GM19328 (cell line): ENCODE measurements around the gene TREML1.
"Not testable (repeated sequence)": the region's sequence is repeated elsewhere in the genome, so short reads cannot be mapped to it uniquely, and the experiment has no call there.

ENCODE experiments used
- ATAC-seq: cut with Tn5 transposase; IDR thresholded peaks from one replicate; pipeline ENCODE4 v1.9.1; 2021; ENCODE audit warnings: mild to moderate bottlenecking, moderate library complexity; ENCODE audit not compliant: unreplicated experiment

Gene TREML1

DNA sequence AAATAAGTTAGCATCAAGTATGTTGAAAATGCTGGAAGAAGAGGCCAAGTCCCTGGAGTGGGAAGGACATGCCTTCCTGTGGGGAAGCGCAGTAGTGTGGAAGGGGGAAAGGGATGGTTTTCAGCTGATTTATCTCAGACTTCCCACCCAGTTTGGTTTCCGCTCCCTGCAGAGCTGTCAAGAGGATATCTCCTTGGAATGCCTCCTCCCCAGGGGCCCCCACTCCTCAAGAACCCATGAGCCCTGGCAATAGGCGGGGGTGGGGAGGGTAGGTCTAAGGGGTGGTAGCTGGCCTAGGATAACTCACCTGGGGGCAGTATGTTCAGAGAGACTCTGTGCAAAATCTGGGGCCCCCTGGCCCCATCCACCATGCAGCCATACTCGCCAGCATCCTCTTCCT lies 696 bp downstream of the TREML1 start:
- ATAC-seq: no peak

DNA sequence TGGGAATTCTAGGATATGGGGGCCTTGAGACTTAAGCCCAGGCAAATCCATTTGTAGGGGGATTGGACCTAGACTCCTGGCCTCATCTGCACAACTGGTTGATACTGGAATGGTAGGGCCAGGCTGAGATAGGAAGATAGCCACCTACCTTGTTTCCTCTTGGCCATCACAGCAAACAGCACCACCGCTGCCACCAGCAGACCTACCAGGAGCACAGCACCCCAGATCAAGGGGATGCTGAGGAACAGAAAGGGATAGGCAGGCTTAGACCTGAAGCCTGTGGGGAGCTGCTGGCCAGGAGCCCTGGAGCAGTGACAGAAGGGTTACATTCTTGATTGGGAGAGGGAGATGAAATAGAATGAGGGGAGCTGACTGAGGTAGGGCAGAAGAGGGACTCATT lies 3.5 kb downstream of the TREML1 start:
- ATAC-seq: no peak

DNA sequence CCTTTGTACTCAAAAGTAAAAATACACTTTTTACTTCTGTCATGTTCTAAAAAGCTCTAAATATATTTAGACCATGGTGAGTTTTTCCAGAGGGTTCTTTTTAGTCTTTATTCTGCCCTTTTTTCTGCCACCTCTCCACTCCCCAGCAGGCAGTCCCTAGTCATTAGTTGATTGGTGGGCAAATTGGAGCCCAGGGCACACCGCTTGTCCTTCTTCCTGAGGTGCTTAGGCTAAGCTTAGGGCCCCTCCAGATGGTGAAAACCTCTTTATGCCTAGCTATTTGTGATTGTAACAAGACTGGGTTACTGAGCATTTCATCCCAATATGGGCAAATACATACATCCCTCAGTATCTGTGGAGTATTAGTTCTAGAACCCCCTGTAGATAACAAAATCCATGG lies 6.2 kb downstream of the TREML1 start:
- no peak for ATAC-seq

DNA sequence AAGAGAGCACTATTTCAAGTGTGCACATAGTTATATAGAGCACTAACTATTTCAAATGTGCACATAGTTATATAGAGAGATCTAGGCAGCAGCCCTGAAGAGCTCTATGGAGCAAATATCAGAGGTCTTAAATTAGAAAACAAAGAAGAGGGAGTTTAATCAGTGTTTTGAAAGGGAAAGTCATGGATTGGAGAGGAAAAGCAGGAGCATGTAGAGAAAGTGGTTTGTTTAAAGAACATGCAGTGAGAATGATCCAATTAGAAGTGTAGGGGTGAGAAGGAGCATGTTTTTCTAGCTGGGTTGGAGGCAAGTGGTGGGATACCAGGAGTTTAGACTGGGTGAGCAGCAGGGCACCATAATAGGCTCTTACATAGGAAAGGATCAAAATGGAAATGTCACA lies 17.2 kb downstream of the TREML1 start:
- no peak for ATAC-seq

DNA sequence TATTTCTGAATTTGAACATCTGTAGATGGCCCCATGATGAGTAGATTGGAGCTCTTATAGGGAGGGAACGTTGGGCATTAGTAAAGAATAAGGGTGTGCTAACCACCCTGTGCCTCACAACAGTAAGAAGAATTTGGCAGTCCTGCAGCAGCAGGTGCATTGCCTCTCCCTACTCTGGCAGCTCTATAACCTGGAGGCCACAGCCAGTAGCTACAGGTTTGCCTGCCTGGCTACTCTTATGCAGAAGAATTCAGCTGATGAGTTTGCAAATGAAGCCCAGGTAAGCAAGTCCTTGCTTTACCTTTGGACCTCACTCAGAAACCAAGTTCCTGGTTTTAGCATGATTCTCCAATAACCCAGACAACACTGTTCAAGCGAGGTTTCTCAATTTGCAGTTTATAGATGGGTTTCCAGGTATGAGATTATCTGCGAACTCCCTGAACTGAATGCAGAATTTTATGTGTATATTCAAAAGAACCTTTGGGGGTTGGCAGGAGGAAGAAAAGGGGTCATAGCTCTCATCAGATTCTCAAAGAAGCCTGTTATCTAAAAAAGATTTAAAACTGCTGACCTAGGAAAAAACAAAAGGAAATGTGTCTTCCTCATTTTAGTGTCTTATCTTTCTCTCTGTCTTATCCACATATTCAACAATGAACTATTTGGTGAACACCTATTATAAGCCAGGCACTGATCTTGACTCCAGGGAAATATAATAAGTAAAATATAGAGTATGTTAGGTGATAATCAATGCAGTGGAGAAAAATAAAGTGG lies 18.9 kb downstream of the TREML1 start:
- no peak for ATAC-seq

DNA sequence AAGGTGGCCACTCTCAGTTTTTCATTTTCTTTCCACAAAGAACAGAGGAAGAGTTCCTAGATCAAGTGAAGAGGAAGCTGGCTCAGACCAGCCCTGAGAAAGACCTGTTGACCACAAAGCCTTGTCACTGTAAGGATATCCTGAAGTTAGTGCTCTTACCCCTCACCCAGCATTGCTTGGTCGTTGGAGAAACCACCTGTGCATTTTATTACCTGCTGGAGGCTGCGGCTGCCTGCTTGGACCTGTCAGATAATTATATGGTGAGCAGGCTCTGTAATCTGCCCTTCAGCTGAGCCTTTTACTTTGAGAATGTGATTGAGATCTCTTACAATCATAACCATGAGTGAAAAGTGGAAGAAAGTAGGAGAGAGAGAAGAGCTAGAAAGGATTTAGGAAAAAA lies 21.9 kb downstream of the TREML1 start:
- ATAC-seq: no peak

DNA sequence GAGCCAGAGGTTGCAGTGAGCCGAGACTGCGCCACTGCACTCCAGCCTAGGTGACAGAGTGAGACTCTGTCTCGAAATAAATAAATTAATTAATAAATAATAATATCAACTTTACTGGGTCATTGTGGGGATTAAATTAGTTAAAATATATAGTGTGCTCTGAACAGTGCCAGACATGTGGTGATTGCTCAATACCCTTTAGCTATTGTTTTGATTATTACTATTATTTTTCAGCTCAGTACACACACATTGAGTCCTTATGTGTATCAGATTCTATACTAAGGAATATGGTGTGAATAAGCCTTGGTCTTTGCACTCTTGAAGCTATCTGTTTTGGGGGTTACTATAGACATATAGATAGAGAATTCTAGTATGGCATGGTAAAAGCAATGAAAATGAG lies 28.9 kb downstream of the TREML1 start:
- no peak for ATAC-seq

DNA sequence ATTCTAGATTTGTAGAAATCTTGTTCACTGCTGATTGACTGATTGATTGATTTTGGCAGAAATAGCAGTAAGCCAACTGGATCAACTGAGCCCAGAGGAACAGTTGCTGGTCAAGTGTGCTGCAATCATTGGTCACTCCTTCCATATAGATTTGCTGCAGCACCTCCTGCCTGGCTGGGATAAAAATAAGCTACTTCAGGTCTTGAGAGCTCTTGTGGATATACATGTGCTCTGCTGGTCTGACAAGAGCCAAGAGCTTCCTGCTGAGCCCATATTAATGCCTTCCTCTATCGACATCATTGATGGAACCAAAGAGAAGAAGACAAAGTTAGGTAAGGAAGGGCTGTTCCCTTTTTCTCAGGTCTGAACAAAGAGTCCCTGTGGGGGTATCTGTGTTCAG lies 31.2 kb downstream of the TREML1 start:
- ATAC-seq: no peak

DNA sequence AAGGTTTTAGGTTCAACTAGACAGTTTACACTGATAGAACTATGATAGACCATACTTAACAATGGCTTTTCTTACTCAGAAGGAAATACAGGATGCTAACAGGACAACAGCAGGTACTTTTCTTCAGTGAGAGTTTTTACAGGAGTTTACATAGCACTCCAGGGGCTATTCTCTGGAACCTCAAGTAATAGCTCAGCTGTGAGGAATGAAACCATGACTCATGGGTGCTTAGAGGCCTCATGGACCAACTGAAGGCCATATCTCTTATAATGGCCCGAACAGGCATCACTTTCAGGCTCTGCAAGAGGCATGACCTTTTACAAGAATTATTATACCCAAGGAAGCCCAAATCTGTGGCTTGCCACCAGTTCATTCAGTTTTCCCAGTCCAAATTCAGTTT lies 31.8 kb downstream of the TREML1 start:
- no peak for ATAC-seq

DNA sequence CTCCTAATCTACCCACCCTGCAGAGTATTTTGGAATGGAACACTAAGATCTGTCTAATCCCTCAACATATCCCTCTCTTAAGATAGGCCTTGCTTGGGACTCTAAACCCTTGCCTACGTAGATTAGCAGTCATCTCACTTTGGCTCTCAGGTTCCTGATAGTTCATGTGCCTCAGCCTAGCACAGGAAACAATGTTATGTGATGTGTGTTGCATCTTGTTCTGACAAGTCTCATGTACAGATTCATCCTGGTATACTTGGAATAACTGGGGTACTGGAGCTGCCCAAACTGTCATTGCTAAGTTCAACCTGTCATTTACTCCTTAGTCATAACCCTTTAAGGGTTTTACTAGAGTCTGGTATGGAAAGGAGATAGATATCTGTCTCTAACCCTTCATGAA lies 34.1 kb downstream of the TREML1 start:
- no peak for ATAC-seq

DNA sequence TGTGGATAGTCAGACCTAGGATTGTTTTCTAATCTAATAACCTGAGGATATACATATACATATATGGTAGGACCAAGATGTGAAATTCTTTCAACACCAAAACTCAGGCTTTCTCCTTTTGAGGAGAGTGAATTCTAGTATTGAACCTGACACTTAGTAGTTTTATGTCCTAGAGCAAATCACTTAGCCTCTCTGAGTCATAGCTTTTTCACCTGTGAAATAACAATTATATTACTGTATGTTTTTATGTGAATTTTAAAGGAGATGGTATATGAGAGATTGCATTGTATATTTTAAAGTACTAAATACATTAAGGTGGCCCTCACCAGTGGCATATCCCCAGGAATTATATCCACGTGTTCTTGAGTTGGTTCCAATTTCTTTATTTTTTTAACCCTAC lies 34.6 kb downstream of the TREML1 start:
- no peak for ATAC-seq

DNA sequence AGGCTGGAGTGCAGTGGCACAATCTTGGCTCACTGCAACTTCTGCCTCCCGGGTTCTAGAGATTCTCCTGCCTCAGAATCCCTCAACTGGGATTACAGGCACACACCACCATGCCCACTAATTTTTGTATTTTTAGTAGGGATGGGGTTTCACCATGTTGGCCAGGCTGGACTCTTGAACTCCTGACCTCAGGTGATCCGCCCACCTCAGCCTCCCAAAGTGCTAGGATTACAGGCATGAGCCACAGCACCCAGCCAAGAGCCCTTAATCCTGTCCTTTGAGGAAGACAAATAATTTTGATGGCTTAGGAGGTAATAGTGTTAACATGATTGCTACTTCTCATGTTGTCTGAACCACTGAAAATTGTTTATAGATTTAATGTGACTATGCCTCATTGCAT lies 39.1 kb downstream of the TREML1 start:
- ATAC-seq: not testable (repeated sequence)

DNA sequence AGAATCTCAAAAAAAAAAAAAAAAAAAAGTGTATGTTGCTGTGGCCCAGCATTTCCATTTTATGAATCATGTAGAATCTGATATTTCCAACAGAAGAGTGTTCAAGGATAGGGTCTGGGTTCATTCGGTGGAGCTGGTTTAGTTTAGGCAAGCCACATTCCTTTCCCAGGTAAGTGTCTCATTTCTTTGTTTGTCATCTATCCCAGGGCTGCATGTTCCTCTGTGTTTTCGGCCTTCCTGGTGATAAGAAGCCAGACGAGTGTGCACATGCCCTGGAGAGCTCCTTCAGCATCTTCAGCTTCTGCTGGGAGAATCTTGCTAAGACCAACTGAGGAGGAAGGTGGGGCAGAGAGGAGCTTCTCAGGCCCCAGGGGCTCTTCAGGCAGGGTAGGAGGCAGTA lies 43.1 kb downstream of the TREML1 start:
- no peak for ATAC-seq

DNA sequence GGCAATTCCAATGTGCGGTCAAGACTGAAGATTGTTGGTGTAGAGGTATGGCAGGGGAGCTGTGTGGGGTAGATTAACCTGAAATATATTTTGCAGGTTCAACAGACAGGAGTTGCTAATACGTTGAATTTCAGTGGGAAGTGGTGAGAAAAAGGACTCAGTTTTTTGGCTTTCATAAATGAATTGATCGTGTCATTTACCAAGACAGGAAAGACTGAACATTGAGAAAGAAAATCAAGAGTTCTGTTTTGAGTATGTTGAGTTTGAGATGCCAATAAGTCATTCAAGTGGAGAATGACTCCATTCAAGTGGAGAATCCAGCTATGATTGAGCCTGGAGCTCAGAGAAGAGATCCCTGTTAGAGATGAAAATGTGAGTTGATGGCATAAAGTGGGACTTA lies 50.3 kb downstream of the TREML1 start:
- ATAC-seq: no peak

DNA sequence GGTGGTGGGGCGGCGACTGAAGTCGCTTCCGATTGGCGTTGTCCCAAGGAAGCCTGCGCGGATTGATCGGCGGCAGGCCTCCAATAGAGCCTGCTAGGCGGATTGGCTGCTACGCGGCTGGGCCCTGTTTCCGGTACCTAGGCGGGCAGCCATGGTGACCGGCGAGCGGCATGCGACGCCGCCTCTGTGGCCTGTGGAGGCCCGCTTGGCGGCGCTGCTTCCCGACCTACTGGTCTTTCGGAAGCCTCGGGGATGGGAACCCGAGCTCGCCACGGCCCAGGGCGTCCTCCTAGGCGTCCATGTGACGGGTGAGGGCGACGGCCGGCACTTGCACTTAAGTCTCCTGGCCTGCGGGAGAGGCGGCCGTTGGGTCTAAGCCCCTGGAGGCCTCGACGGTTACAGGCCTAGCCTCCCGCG lies 53.3 kb downstream of the TREML1 start:
- no peak for ATAC-seq
